ENCODE results near the gene PRICKLE4.

Gene PRICKLE4

DNA sequence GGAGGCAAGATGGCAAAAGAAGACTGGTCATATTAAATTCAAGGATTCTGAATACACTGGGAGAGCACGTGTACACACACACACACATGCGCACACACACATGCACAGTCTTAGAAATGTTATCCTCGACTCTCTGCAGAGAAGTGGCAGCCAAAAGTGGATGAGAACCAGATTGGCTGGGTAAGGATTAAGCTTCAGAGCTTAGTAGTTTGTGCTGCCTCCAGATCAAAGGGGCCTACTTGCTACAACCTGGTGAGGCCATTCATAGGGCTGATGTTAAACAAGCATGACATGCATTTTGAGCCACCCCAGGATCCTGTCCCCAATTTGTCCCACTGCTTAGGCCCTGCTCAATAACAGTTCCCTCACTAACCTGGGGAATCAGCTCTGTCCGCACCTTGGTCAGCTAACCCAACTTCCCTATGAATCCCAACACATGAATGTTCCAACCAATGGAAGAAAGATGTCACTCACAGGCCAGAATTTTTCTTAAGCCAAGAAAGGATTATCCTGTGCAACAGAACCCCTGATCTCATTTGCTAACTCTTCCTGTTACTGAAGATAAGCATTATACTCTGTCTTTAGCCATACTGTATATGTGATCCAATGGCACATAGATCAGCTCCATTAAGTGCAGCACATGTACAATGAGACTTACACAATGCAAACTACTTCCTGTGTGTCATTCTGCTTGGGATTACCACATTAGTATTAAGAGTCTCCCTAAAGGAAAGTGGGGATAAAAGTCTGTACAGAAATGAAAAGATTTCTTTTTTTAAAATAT lies 37.9 kb downstream of the PRICKLE4 start:
- Histone ChIP-seq H3K36me3 (ENCODE audit: insufficient read depth, insufficient read length, low read length) (no peaks in the 10 kb centered on the region), H3K4me1 (ENCODE audit: insufficient read depth, insufficient read length) (no peaks in the 10 kb centered on the region), H3K9me3 (ENCODE audit: insufficient read depth, low read length) (no peaks in the 10 kb centered on the region), H3K9ac (ENCODE audit: insufficient read length, low read depth) (no peak overlapping the region), H3K27me3 (ENCODE audit: insufficient read depth, insufficient read length) (no peaks in the 10 kb centered on the region), H3K4me3 (ENCODE audit: insufficient read length, low read depth) (no peak overlapping the region)
- no peak for DNase-seq (ENCODE audit: low read depth, low spot score)
- TF ChIP-seq ZNF274 (IDR thresholded peaks at IDR 0.05; ENCODE audit: low read depth, low read length) = no peak
- TF ChIP-seq YY1 (IDR thresholded peaks at IDR 0.05; ENCODE audit: insufficient read depth, insufficient read length) = no peak
- TF ChIP-seq SUZ12 (IDR thresholded peaks at IDR 0.05; ENCODE audit: extremely low read depth, insufficient read depth, insufficient read length) = no peak

DNA sequence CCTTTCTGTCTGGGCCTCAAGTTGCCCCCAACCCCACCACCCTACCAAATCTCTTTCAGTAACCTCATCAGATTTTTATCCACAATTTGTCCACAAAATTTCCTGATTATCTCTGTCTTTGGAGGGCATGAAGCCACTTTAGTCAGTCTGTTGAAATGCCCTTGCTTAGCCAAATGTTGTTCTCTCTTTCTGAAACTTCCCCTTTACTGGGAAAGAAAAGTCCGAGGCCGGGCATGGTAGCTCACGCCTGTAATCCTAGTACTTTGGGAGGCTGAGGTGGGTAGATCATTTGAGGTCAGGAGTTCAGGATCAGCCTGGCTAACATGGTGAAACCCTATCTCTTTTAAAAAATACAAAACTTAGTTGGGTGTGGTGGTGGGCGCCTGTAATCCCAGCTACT lies 40.7 kb downstream of the PRICKLE4 start:
- no peak for TF ChIP-seq YY1 (IDR thresholded peaks at IDR 0.05; ENCODE audit: insufficient read depth, insufficient read length)
- TF ChIP-seq SUZ12 (IDR thresholded peaks at IDR 0.05; ENCODE audit: extremely low read depth, insufficient read depth, insufficient read length) = no peak
- TF ChIP-seq ZNF274 (IDR thresholded peaks at IDR 0.05; ENCODE audit: low read depth, low read length) = no peak
- H3K9me3 ChIP-seq (ENCODE audit: insufficient read depth, low read length) = no peaks in the 10 kb centered on the region
- no peak for DNase-seq (ENCODE audit: low read depth, low spot score)
- H3K9ac ChIP-seq (ENCODE audit: insufficient read length, low read depth) = no peak overlapping the region
- no peak overlapping the region for H3K4me3 ChIP-seq (ENCODE audit: insufficient read length, low read depth)
- no peaks in the 10 kb centered on the region for H3K27me3 ChIP-seq (ENCODE audit: insufficient read depth, insufficient read length)
- no peaks in the 10 kb centered on the region for H3K4me1 ChIP-seq (ENCODE audit: insufficient read depth, insufficient read length)
- no peaks in the 10 kb centered on the region for H3K36me3 ChIP-seq (ENCODE audit: insufficient read depth, insufficient read length, low read length)

DNA sequence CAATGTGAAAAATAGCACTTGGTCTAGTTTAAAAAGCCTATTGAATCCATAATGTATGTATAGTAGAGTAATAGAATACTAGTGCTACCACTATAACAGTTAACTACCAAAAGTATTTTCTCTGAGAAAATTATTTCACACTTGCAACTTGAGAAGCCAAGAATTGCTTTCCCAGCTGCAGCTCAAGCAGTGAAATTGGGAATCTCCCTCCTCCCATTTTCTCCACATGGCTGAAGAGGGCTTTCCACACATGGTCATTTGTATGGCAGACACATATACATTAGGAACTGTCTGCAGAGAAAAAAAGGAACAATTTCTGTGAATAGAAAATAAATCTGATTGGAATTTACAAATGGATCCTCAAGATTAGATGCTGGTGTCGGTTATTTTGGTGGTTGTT lies 41.4 kb downstream of the PRICKLE4 start:
- Histone ChIP-seq H3K4me3 (ENCODE audit: insufficient read length, low read depth) (no peak overlapping the region), H3K36me3 (ENCODE audit: insufficient read depth, insufficient read length, low read length) (no peaks in the 10 kb centered on the region), H3K27me3 (ENCODE audit: insufficient read depth, insufficient read length) (no peaks in the 10 kb centered on the region), H3K4me1 (ENCODE audit: insufficient read depth, insufficient read length) (no peaks in the 10 kb centered on the region), H3K9ac (ENCODE audit: insufficient read length, low read depth) (no peak overlapping the region), H3K9me3 (ENCODE audit: insufficient read depth, low read length) (no peaks in the 10 kb centered on the region)
- no peak for TF ChIP-seq SUZ12 (IDR thresholded peaks at IDR 0.05; ENCODE audit: extremely low read depth, insufficient read depth, insufficient read length)
- no peak for TF ChIP-seq ZNF274 (IDR thresholded peaks at IDR 0.05; ENCODE audit: low read depth, low read length)
- no peak for TF ChIP-seq YY1 (IDR thresholded peaks at IDR 0.05; ENCODE audit: insufficient read depth, insufficient read length)
- DNase-seq (ENCODE audit: low read depth, low spot score) = no peak

DNA sequence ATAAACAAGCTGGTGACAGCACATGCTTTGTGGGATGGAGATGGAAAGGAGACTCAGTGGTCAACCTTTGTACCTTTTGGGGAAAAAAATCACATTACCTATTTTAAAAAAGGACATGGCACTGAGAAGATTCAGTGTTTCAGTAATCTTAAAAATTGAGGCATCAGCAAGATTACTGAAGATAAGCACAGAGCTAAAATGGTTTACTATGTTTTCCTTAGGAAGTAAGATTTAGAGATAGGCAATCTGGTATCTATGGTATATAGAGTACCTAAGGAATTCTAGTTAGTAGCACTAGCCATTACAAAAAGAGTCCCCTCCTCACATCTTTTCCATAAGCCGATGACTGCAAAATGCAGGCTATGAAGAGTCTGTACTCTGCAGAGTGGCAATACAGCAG lies 42.6 kb downstream of the PRICKLE4 start:
- Histone ChIP-seq H3K27me3 (ENCODE audit: insufficient read depth, insufficient read length) (no peaks in the 10 kb centered on the region), H3K36me3 (ENCODE audit: insufficient read depth, insufficient read length, low read length) (no peaks in the 10 kb centered on the region), H3K4me1 (ENCODE audit: insufficient read depth, insufficient read length) (no peaks in the 10 kb centered on the region), H3K9ac (ENCODE audit: insufficient read length, low read depth) (no peak overlapping the region), H3K4me3 (ENCODE audit: insufficient read length, low read depth) (no peak overlapping the region), H3K9me3 (ENCODE audit: insufficient read depth, low read length) (no peaks in the 10 kb centered on the region)
- no peak for DNase-seq (ENCODE audit: low read depth, low spot score)
- TF ChIP-seq YY1 (IDR thresholded peaks at IDR 0.05; ENCODE audit: insufficient read depth, insufficient read length) (no peak), ZNF274 (IDR thresholded peaks at IDR 0.05; ENCODE audit: low read depth, low read length) (no peak), SUZ12 (IDR thresholded peaks at IDR 0.05; ENCODE audit: extremely low read depth, insufficient read depth, insufficient read length) (no peak)

DNA sequence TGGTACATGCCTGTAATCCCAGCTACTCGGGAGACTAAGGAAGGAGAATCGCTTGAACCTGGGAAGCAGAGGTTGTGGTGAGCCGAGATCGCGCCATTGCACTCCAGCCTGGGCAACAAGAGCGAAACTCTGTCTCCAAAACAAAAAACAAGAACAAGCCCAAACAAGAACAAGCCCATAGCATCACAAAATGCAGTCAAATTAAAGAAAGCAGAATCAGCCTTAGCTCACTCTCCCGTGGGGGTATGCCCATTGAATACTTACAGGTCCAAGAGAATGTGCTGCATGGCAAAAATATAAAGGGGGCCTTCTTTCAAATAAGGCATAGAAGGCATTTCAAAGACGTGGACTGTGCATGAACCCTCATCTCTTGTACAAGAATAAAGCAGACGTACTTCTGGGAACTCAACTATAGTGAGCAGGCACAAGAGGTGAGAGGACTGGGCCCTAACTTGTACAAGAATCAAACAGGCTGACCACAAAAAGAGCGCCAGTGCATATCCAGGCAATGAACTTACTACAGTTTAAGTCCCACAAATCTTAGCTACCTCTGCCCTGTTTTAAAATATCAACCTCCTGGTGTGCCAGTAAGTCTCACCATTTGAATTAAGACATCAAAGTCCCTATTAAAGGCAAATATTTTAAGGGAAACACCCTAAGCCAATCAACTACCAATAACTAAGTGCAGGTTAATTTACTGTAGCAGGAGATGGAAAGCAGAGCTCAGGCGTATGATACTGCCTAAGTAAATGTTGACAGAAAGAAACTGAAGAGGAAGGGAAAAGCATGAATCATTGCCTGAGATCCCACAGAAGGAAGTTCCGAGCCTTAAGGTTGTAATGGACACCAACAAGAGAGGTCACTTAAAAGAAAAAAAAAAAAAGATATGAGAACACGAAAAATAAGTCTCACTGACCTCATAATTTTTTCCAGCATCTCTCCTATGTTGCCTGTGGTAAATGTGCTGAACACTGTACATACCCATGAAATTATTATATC lies 44.3 kb downstream of the PRICKLE4 start:
- H3K36me3 ChIP-seq (ENCODE audit: insufficient read depth, insufficient read length, low read length) = no peaks in the 10 kb centered on the region
- H3K4me3 ChIP-seq (ENCODE audit: insufficient read length, low read depth) = no peak overlapping the region
- no peaks in the 10 kb centered on the region for H3K4me1 ChIP-seq (ENCODE audit: insufficient read depth, insufficient read length)
- H3K9me3 ChIP-seq (ENCODE audit: insufficient read depth, low read length) = no peaks in the 10 kb centered on the region
- H3K27me3 ChIP-seq (ENCODE audit: insufficient read depth, insufficient read length) = no peaks in the 10 kb centered on the region
- no peak overlapping the region for H3K9ac ChIP-seq (ENCODE audit: insufficient read length, low read depth)
- DNase-seq (ENCODE audit: low read depth, low spot score) = no peak
- no peak for TF ChIP-seq YY1 (IDR thresholded peaks at IDR 0.05; ENCODE audit: insufficient read depth, insufficient read length)
- no peak for TF ChIP-seq ZNF274 (IDR thresholded peaks at IDR 0.05; ENCODE audit: low read depth, low read length)
- TF ChIP-seq SUZ12 (IDR thresholded peaks at IDR 0.05; ENCODE audit: extremely low read depth, insufficient read depth, insufficient read length) = no peak

DNA sequence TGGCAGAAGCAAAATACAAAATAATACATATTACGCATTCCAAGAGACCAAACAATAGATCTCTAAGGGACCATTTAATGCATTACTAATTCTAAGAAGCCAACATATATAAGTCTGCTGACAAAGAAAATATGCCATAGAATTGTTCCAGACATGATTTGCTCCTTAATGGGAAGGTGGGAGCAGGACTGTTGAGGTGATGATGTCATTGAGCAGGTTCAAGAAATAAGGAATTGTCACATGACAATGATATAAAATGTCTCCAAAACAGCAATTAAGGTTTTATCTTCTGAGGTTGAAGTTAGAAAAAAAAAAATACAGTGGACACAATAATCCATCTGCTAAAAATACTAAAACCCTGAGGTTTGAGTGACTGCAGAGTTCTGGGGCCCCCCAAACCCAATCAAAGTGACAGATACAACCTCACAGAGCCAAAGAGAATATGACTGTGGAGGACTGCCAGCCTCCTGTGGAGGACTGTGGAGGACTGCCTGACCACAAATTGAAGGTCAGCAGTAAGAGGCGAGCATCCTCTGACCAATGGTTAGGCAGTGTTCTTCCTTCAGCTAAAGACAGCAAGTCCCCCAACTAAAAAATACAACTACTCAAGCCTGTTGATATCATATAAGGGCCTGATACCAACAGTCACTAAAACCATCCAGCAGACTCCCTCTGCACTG lies 45.9 kb downstream of the PRICKLE4 start:
- H3K9me3 ChIP-seq (ENCODE audit: insufficient read depth, low read length) = no peaks in the 10 kb centered on the region
- no peak for TF ChIP-seq SUZ12 (IDR thresholded peaks at IDR 0.05; ENCODE audit: extremely low read depth, insufficient read depth, insufficient read length)
- no peak for TF ChIP-seq ZNF274 (IDR thresholded peaks at IDR 0.05; ENCODE audit: low read depth, low read length)
- TF ChIP-seq YY1 (IDR thresholded peaks at IDR 0.05; ENCODE audit: insufficient read depth, insufficient read length) = no peak
- no peak overlapping the region for H3K4me3 ChIP-seq (ENCODE audit: insufficient read length, low read depth)
- no peak for DNase-seq (ENCODE audit: low read depth, low spot score)
- no peak overlapping the region for H3K9ac ChIP-seq (ENCODE audit: insufficient read length, low read depth)
- no peaks in the 10 kb centered on the region for H3K27me3 ChIP-seq (ENCODE audit: insufficient read depth, insufficient read length)
- no peaks in the 10 kb centered on the region for H3K4me1 ChIP-seq (ENCODE audit: insufficient read depth, insufficient read length)
- H3K36me3 ChIP-seq (ENCODE audit: insufficient read depth, insufficient read length, low read length) = no peaks in the 10 kb centered on the region
